ENCODE results near the gene SMYD4. TPM values are rescaled to one million over a fixed set of nuclear protein-coding genes. Genes with fewer than 3 reads are reported as not detected.
"Not testable (repeated sequence)": the region's sequence is repeated elsewhere in the genome, so short reads cannot be mapped to it uniquely, and the experiment has no call there.

SMYD4 gene
- total and polyA plus RNA-seq, 5 donors from 2014 or later: 7.2 to 25.8 (median 12.5) TPM

DNA sequence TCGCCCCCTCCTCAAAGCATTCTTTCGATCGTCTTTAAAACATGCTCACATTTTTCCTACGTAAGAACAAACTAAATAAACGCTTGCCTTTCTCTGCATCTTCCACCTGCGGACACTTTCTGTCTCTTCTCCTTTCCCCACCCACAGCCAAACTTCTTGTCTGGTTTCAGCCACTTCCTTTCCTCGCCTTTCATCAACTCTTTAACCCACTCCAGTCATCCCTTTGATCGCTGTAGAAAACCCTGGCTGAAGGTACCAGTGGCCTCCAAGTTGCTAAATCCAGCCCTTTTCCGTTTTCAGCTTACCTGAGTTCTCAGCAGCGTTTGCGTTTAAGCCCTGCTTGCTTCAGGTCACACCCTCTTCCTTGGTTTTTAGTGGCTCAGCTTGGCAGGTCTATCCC is 586 bp upstream of the SMYD4 start:
- H3K4me1 Mint-ChIP-seq: peaks cover 19 to 74% (median 47%) of the 10 kb centered on the region in 4 donors
- peak overlapping the region; percentile 98 for H3K4me3 ChIP-seq (ENCODE audit: low read depth, low read length)

DNA sequence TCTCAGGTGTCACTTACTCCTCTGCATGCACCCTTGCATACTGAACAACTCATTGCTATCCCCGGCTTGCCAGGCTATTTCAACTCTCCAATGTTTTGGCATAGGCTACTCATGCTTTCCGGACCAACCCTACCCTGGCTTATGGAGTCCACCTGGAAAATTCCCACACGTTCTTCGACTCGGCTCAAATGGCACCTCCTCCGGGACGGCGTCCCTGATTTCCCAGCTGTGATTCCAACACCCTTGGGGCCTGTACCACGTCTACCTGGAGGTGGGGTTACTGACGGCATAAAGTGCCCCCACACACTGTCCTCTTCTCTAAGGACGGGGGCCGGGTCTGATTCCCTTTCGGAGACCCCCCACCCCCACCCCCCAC is 498 bp downstream of the SMYD4 start:
- DNase-seq: peak in 1 of 3 donors; percentile 8
- peaks cover 27% of the 10 kb centered on the region for H3K36me3 Mint-ChIP-seq
- no peaks in the 10 kb centered on the region for H3K9me3 Mint-ChIP-seq

More for the DNA sequence above, 586 bp upstream of the SMYD4 start:
- DNase-seq (peak in 2 of 3 donors; percentile 7 to 68), ATAC-seq (ENCODE audit: low read depth in 2 of 2) (no peak)
- H3K27ac Mint-ChIP-seq: peak overlapping the region; percentile 89 to 96 (median 92)
- H3K9me3 Mint-ChIP-seq: peaks cover 0 to 1% (median 0%) of the 10 kb centered on the region in 7 donors
- Histone ChIP-seq H3K9me3 (ENCODE audit: control insufficient read depth in 2 of 2, low read length in 2 of 2) (no peaks in the 10 kb centered on the region), H3K36me3 (ENCODE audit: control insufficient read depth, insufficient read depth, low read length) (peaks cover 9% of the 10 kb centered on the region), H3K4me1 (ENCODE audit: control insufficient read depth, insufficient read depth, low read length, poor library complexity, severe bottlenecking) (peaks cover 33% of the 10 kb centered on the region), H3K27me3 (ENCODE audit: control insufficient read depth, insufficient read depth, low read length) (no peaks in the 10 kb centered on the region), H3K27ac (ENCODE audit: insufficient read depth, low read length, poor library complexity, severe bottlenecking) (peak overlapping the region; percentile 78)
- no peaks in the 10 kb centered on the region for H3K27me3 Mint-ChIP-seq
- H3K4me3 Mint-ChIP-seq: peak overlapping the region; percentile 92 to 99 (median 98)
- peaks cover 23% of the 10 kb centered on the region for H3K36me3 Mint-ChIP-seq

DNA sequence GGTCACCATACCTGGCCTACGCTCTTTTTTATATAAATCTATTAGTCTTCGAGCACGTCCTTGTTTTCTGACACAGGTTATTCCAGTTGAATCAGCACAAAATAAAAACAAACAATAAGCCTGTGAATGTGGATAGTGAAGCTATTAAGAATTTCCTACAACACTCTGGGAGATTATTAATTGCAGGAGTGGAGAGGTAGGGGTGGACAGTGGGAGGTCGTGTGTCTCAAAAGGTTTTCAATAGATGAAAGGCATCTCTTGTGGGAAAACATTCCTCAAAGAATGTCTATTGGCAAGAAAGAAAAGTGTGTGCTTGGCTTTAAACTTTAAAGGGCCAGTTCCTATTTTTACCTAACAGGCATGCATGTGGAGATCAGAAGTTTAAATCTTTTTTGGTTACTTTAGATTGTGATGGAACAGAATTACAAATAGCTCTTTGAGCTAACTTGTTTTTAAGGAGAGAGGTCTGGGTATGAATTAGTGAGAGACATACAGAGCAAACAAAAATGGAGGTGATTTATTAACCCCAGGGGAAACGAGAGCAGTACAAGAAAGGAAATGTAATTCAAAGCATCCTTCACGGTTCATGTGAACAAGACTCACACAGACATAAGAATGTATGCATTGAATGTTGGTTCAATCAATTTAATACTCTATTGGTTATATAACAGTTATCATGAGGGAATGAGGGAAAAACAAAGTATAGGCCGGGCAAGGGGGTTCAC is 9.0 kb downstream of the SMYD4 start:
- Histone ChIP-seq H3K4me1 (ENCODE audit: control insufficient read depth, insufficient read depth, low read length, poor library complexity, severe bottlenecking) (peaks cover 15% of the 10 kb centered on the region), H3K36me3 (ENCODE audit: control insufficient read depth, insufficient read depth, low read length) (peaks cover 14% of the 10 kb centered on the region), H3K27me3 (ENCODE audit: control insufficient read depth, insufficient read depth, low read length) (no peaks in the 10 kb centered on the region), H3K9me3 (ENCODE audit: control insufficient read depth in 2 of 2, low read length in 2 of 2) (no peaks in the 10 kb centered on the region), H3K27ac (ENCODE audit: insufficient read depth, low read length, poor library complexity, severe bottlenecking) (no peak overlapping the region), H3K4me3 (ENCODE audit: low read depth, low read length) (no peak overlapping the region)
- no peaks in the 10 kb centered on the region for H3K27me3 Mint-ChIP-seq
- H3K4me1 Mint-ChIP-seq: peaks cover 14 to 28% (median 21%) of the 10 kb centered on the region in 4 donors
- H3K27ac Mint-ChIP-seq: peak overlapping the region in 1 of 3 donors; percentile 36
- DNase-seq (no peak), ATAC-seq (ENCODE audit: low read depth in 2 of 2) (no peak)
- H3K9me3 Mint-ChIP-seq: no peaks in the 10 kb centered on the region
- H3K4me3 Mint-ChIP-seq: peak overlapping the region in 1 of 4 donors; percentile 21
- peaks cover 21% of the 10 kb centered on the region for H3K36me3 Mint-ChIP-seq

More for the DNA sequence above, 498 bp downstream of the SMYD4 start:
- H3K9me3 ChIP-seq (ENCODE audit: control insufficient read depth in 2 of 2, low read length in 2 of 2): no peaks in the 10 kb centered on the region
- peak overlapping the region; percentile 84 to 99 (median 98) for H3K4me3 Mint-ChIP-seq
- peak overlapping the region; percentile 83 for H3K4me3 ChIP-seq (ENCODE audit: low read depth, low read length)
- H3K4me1 Mint-ChIP-seq: peaks cover 16 to 70% (median 46%) of the 10 kb centered on the region in 4 donors
- no peaks in the 10 kb centered on the region for H3K27me3 Mint-ChIP-seq
- peak overlapping the region; percentile 38 to 93 (median 92) for H3K27ac Mint-ChIP-seq
- peaks cover 29% of the 10 kb centered on the region for H3K4me1 ChIP-seq (ENCODE audit: control insufficient read depth, insufficient read depth, low read length, poor library complexity, severe bottlenecking)
- H3K36me3 ChIP-seq (ENCODE audit: control insufficient read depth, insufficient read depth, low read length): peaks cover 13% of the 10 kb centered on the region
- no peak for ATAC-seq (ENCODE audit: low read depth in 2 of 2)
- H3K27me3 ChIP-seq (ENCODE audit: control insufficient read depth, insufficient read depth, low read length): no peaks in the 10 kb centered on the region
- peak overlapping the region; percentile 78 for H3K27ac ChIP-seq (ENCODE audit: insufficient read depth, low read length, poor library complexity, severe bottlenecking)

DNA sequence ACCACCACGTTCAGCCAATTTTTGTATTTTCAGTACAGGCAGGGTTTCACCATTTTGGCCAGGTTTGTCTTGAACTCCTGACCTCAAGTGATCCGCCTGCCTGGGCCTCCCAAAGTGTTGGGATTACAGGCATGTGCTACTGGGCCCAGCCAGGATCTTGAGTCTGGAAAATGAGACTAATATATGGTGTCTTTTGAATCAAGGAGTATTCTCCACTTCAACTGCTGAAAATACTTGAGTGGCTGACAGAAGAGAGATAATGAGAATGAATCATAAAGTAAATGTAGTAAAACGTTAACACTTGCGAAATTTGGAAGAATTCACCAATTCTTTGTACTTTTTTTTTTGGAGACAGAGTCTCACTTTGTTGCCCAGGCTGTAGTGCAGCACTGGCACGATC is 16.6 kb downstream of the SMYD4 start:
- no peaks in the 10 kb centered on the region for H3K9me3 Mint-ChIP-seq
- H3K4me3 Mint-ChIP-seq: no peak overlapping the region
- no peaks in the 10 kb centered on the region for H3K9me3 ChIP-seq (ENCODE audit: control insufficient read depth in 2 of 2, low read length in 2 of 2)
- no peak for DNase-seq
- H3K27me3 Mint-ChIP-seq: no peaks in the 10 kb centered on the region
- peaks cover 22% of the 10 kb centered on the region for H3K36me3 Mint-ChIP-seq
- no peaks in the 10 kb centered on the region for H3K27me3 ChIP-seq (ENCODE audit: control insufficient read depth, insufficient read depth, low read length)
- no peak for ATAC-seq (ENCODE audit: low read depth in 2 of 2)
- no peak overlapping the region for H3K27ac Mint-ChIP-seq
- no peak overlapping the region for H3K4me3 ChIP-seq (ENCODE audit: low read depth, low read length)
- H3K4me1 ChIP-seq (ENCODE audit: control insufficient read depth, insufficient read depth, low read length, poor library complexity, severe bottlenecking): no peaks in the 10 kb centered on the region
- peaks cover 22% of the 10 kb centered on the region for H3K36me3 ChIP-seq (ENCODE audit: control insufficient read depth, insufficient read depth, low read length)
- H3K4me1 Mint-ChIP-seq: peaks cover 0 to 8% (median 2%) of the 10 kb centered on the region in 4 donors
- no peak overlapping the region for H3K27ac ChIP-seq (ENCODE audit: insufficient read depth, low read length, poor library complexity, severe bottlenecking)

DNA sequence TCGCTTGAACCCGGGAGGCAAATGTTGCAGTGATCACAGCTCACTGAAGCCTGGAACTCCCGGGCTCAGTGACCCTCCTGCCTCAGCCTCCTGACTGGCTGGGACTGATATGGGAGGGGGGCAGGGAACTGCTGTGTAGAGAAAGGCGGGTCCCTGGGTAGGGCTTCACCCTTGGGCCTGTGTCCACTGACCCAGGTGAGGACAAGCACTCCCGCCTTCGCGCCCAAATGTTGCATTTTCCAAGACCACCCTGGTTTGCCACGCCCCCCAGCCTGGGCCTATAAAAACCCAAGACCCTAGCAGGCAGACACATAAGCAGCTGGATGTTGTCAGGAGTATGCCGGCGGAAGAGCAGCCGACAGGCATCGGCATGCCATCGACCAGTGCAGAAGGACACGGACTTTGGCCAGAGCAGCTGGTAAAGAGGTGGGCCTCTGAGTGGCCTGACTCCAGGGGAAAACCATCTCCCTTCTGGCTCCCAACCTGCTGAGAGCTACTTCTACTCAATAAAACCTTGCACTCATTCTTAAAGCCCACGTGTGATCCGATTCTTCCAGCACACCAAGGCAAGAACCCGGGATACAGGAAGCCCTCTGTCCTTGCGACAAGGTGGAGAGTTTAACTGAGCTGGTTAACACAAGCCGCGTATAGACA is 19.1 kb downstream of the SMYD4 start:
- DNase-seq (no peak), ATAC-seq (ENCODE audit: low read depth in 2 of 2) (no peak)
- H3K36me3 Mint-ChIP-seq: peaks cover 21% of the 10 kb centered on the region
- H3K4me3 Mint-ChIP-seq: no peak overlapping the region
- Histone ChIP-seq H3K4me1 (ENCODE audit: control insufficient read depth, insufficient read depth, low read length, poor library complexity, severe bottlenecking) (no peaks in the 10 kb centered on the region), H3K36me3 (ENCODE audit: control insufficient read depth, insufficient read depth, low read length) (peaks cover 29% of the 10 kb centered on the region), H3K27ac (ENCODE audit: insufficient read depth, low read length, poor library complexity, severe bottlenecking) (no peak overlapping the region), H3K27me3 (ENCODE audit: control insufficient read depth, insufficient read depth, low read length) (no peaks in the 10 kb centered on the region), H3K4me3 (ENCODE audit: low read depth, low read length) (no peak overlapping the region), H3K9me3 (ENCODE audit: control insufficient read depth in 2 of 2, low read length in 2 of 2) (no peaks in the 10 kb centered on the region)
- H3K4me1 Mint-ChIP-seq: peaks cover 0 to 8% (median 0%) of the 10 kb centered on the region in 4 donors
- H3K27me3 Mint-ChIP-seq: no peaks in the 10 kb centered on the region
- H3K27ac Mint-ChIP-seq: peak overlapping the region in 1 of 3 donors; percentile 5
- no peaks in the 10 kb centered on the region for H3K9me3 Mint-ChIP-seq

DNA sequence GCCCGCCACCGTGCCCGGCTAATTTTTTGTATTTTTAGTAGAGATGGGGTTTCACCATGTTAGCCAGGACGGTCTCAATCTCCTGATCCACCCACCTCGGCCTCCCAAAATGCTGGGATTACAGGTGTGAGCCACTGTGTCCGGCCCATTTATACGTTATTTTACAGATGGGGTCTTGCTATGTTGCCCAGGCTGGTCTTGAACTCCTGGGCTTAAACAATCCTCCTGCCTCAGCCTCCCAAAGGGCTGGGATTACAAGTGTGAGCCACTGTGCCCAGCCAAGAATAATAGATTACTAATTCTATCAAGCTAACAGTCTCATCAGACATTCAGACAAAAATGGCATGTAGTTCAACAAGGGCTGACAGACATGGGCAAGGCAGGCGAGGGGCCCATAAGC is 19.9 kb downstream of the SMYD4 start:
- H3K36me3 ChIP-seq (ENCODE audit: control insufficient read depth, insufficient read depth, low read length): peaks cover 29% of the 10 kb centered on the region
- H3K27ac ChIP-seq (ENCODE audit: insufficient read depth, low read length, poor library complexity, severe bottlenecking); ATAC-seq (ENCODE audit: low read depth in 2 of 2); H3K9me3 Mint-ChIP-seq; DNase-seq; H3K9me3 ChIP-seq (ENCODE audit: control insufficient read depth in 2 of 2, low read length in 2 of 2); H3K27me3 ChIP-seq (ENCODE audit: control insufficient read depth, insufficient read depth, low read length); H3K4me3 Mint-ChIP-seq; H3K27me3 Mint-ChIP-seq; H3K4me1 Mint-ChIP-seq; H3K4me1 ChIP-seq (ENCODE audit: control insufficient read depth, insufficient read depth, low read length, poor library complexity, severe bottlenecking); H3K4me3 ChIP-seq (ENCODE audit: low read depth, low read length); H3K27ac Mint-ChIP-seq: not testable (repeated sequence)
- peaks cover 23% of the 10 kb centered on the region for H3K36me3 Mint-ChIP-seq

DNA sequence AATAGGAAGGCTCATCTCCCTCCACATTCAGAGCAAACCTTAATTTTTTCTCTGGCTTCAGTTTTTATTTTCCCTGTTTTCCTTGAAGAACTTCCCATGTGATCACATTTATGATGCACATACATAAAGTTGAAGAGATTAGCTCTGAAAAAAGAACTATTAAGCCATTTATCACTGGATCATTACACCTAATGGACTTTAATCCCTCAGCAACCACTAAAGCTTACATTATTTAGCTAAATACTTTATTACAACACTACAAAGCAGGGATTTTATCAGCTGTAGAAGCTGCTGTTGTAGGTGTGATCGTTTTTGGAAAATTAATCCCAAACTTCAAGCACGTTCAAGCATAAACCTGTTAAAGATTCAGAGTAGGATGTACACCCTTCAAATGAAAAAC is 21.1 kb downstream of the SMYD4 start:
- H3K9me3 Mint-ChIP-seq: no peaks in the 10 kb centered on the region
- H3K27me3 Mint-ChIP-seq: no peaks in the 10 kb centered on the region
- peaks cover 30% of the 10 kb centered on the region for H3K36me3 Mint-ChIP-seq
- DNase-seq: no peak
- no peak overlapping the region for H3K27ac Mint-ChIP-seq
- Histone ChIP-seq H3K4me3 (ENCODE audit: low read depth, low read length) (no peak overlapping the region), H3K4me1 (ENCODE audit: control insufficient read depth, insufficient read depth, low read length, poor library complexity, severe bottlenecking) (no peaks in the 10 kb centered on the region), H3K27ac (ENCODE audit: insufficient read depth, low read length, poor library complexity, severe bottlenecking) (no peak overlapping the region), H3K9me3 (ENCODE audit: control insufficient read depth in 2 of 2, low read length in 2 of 2) (no peaks in the 10 kb centered on the region), H3K27me3 (ENCODE audit: control insufficient read depth, insufficient read depth, low read length) (no peaks in the 10 kb centered on the region), H3K36me3 (ENCODE audit: control insufficient read depth, insufficient read depth, low read length) (peaks cover 35% of the 10 kb centered on the region)
- H3K4me3 Mint-ChIP-seq: no peak overlapping the region
- peaks cover 0 to 11% (median 1%) of the 10 kb centered on the region in 4 donors for H3K4me1 Mint-ChIP-seq
- no peak for ATAC-seq (ENCODE audit: low read depth in 2 of 2)

Measured in CD4-positive, CD25-positive, alpha-beta regulatory T cell (primary cell).